HEK293 (cell line): ENCODE results near the gene PRTFDC1.

ENCODE experiments used
- CTCF ChIA-PET: fragments of 350-600 bp; formaldehyde crosslinking; extraction: SDS; loops from one replicate; lab custom pipeline; 2021; ENCODE audit warnings: antibody characterized with exemption; lab: Yijun Ruan, JAX
- POLR2A ChIA-PET: fragments of 300-600 bp; formaldehyde crosslinking; extraction: SDS; loops from one replicate; lab custom pipeline; 2020; ENCODE audit warnings: antibody characterized with exemption, inconsistent platforms; lab: Yijun Ruan, JAX
- H3K27ac ChIP-seq: fragments of 200-500 bp; sonication (Bioruptor generic); 2 replicates; pipeline ENCODE4 v1.5.1; 2014; ENCODE audit warnings: low read depth, low read length, control low read depth, inconsistent platforms; ENCODE audit errors: extremely low read depth
- H3K36me3 ChIP-seq, 2 experiments: fragments of 200-500 bp in 1 of 2; sonication (Bioruptor generic) in 1 of 2; 1 replicate in 1 of 2; 2 replicates in 1 of 2; pipeline ENCODE4 v1.5.1; 2014 to 2017; ENCODE audit warnings: inconsistent platforms in 2 of 2, low read length in 2 of 2; ENCODE audit not compliant: control insufficient read depth in 2 of 2, insufficient read depth in 1 of 2
- H3K4me1 ChIP-seq: fragments of 200-500 bp; sonication (Bioruptor generic); 2 replicates; pipeline ENCODE4 v1.5.1; 2014; ENCODE audit warnings: mild to moderate bottlenecking, low read length, inconsistent platforms; ENCODE audit not compliant: control insufficient read depth, insufficient read depth
- H3K4me3 ChIP-seq: 2 replicates; pipeline ENCODE4 v1.5.1; 2011; ENCODE audit warnings: low read depth, mild to moderate bottlenecking, control low read depth, low read length, moderate library complexity
- H3K9me3 ChIP-seq: fragments of 200-500 bp; sonication (Bioruptor generic); 2 replicates; pipeline ENCODE4 v1.5.1; 2014; ENCODE audit warnings: low read depth, low read length, inconsistent platforms; ENCODE audit not compliant: control insufficient read depth, insufficient read depth
- BCL11A ChIP-seq: fragments of 450-650 bp; formaldehyde crosslinking; IDR thresholded peaks from 2 replicates; pipeline ENCODE4 v1.5.1; 2016; ENCODE audit warnings: low read depth, missing biosample characterization, missing genetic modification characterization
- BCL6B ChIP-seq: fragments of 450-650 bp; formaldehyde crosslinking; IDR thresholded peaks from 2 replicates; pipeline ENCODE4 v1.5.1; 2017; ENCODE audit warnings: missing biosample characterization, missing genetic modification characterization
- HOXD13 ChIP-seq: sonication (generic); formaldehyde crosslinking; IDR thresholded peaks from 2 replicates; pipeline ENCODE4 v1.8.0; 2022; ENCODE audit warnings: missing genetic modification reagents, borderline replicate concordance
- KLF16 ChIP-seq: fragments of 450-650 bp; formaldehyde crosslinking; IDR thresholded peaks from 2 replicates; pipeline ENCODE4 v1.5.1; 2017; ENCODE audit warnings: missing biosample characterization, missing genetic modification characterization
- KLF17 ChIP-seq: fragments of 450-650 bp; formaldehyde crosslinking; IDR thresholded peaks from 2 replicates; pipeline ENCODE4 v1.5.1; 2016; ENCODE audit warnings: missing biosample characterization, missing genetic modification characterization
- MEIS1 ChIP-seq: sonication (generic); formaldehyde crosslinking; IDR thresholded peaks from 2 replicates; pipeline ENCODE4 v1.8.1; 2022; ENCODE audit warnings: missing genetic modification reagents, mild to moderate bottlenecking, borderline replicate concordance
- SP2 ChIP-seq: fragments of 450-650 bp; formaldehyde crosslinking; IDR thresholded peaks from 2 replicates; pipeline ENCODE4 v1.5.1; 2016; ENCODE audit warnings: missing biosample characterization, missing genetic modification characterization
- SP3 ChIP-seq: fragments of 450-650 bp; formaldehyde crosslinking; IDR thresholded peaks from 2 replicates; pipeline ENCODE4 v1.5.1; 2016; ENCODE audit warnings: missing biosample characterization, missing genetic modification characterization
- ZBTB17 ChIP-seq: fragments of 450-650 bp; formaldehyde crosslinking; IDR thresholded peaks from 2 replicates; pipeline ENCODE4 v1.5.1; 2016; ENCODE audit warnings: missing biosample characterization, missing genetic modification characterization
- ZBTB48 ChIP-seq: fragments of 450-650 bp; formaldehyde crosslinking; IDR thresholded peaks from 2 replicates; pipeline ENCODE4 v1.5.1; 2016; ENCODE audit warnings: missing biosample characterization, missing genetic modification characterization
- ZNF114 ChIP-seq: fragments of 450-650 bp; formaldehyde crosslinking; IDR thresholded peaks from 2 replicates; pipeline ENCODE4 v1.5.0; 2017; ENCODE audit warnings: missing biosample characterization, missing genetic modification characterization
- ZNF148 ChIP-seq: fragments of 450-650 bp; formaldehyde crosslinking; IDR thresholded peaks from 2 replicates; pipeline ENCODE4 v1.5.0; 2017; ENCODE audit warnings: missing biosample characterization, missing genetic modification characterization, borderline replicate concordance
- ZNF2 ChIP-seq: fragments of 450-650 bp; formaldehyde crosslinking; IDR thresholded peaks from 2 replicates; pipeline ENCODE4 v1.5.1; 2016; ENCODE audit warnings: missing biosample characterization, missing genetic modification characterization
- ZNF221 ChIP-seq: fragments of 450-650 bp; formaldehyde crosslinking; IDR thresholded peaks from 2 replicates; pipeline ENCODE4 v1.5.1; 2017; ENCODE audit warnings: missing biosample characterization, missing genetic modification characterization, borderline replicate concordance
- ZNF473 ChIP-seq: fragments of 450-650 bp; formaldehyde crosslinking; IDR thresholded peaks from 2 replicates; pipeline ENCODE4 v1.5.1; 2017; ENCODE audit warnings: missing biosample characterization, missing genetic modification characterization
- ZNF513 ChIP-seq: fragments of 450-650 bp; IDR thresholded peaks from 2 replicates; pipeline ENCODE4 v1.5.1; 2018; ENCODE audit warnings: missing biosample characterization, missing genetic modification characterization
- ZNF660 ChIP-seq: fragments of 450-650 bp; IDR thresholded peaks from 2 replicates; pipeline ENCODE4 v1.5.1; 2018; ENCODE audit warnings: missing biosample characterization, mild to moderate bottlenecking, missing genetic modification characterization
- ZNF776 ChIP-seq: fragments of 450-650 bp; formaldehyde crosslinking; IDR thresholded peaks from 2 replicates; pipeline ENCODE4 v1.5.0; 2017; ENCODE audit warnings: missing biosample characterization, missing genetic modification characterization, borderline replicate concordance
- ZNF792 ChIP-seq: fragments of 450-650 bp; formaldehyde crosslinking; IDR thresholded peaks from 2 replicates; pipeline ENCODE4 v1.5.1; 2016; ENCODE audit warnings: missing biosample characterization, missing genetic modification characterization
- TF ChIP-seq, protein P1 (sequence below): fragments of 450-650 bp; formaldehyde crosslinking; IDR thresholded peaks from 2 replicates; pipeline ENCODE4 v1.5.1; 2016; ENCODE audit warnings: missing biosample characterization, missing genetic modification characterization, borderline replicate concordance

Gene PRTFDC1

DNA sequence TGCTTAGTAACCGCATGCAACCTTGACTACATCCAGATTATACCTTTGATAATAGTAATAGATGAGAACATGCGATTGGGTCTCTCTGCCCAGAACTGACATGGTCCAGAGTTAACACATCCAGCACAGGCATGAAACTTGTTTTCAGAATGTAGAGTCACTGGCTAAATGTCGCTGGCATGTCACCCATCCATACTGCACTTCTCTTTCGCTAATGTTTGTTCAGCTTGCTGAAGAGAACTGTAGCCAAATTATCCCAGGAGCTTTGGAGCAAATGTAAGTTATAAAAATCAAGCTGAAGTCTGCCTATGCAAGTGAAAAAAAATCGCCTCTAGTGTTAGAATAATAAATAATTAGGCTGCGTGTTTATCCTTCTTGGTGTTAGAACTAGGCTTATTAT lies 98.2 kb downstream of the PRTFDC1 start (continued):
- TF ChIP-seq ZBTB48 = no peak
- TF ChIP-seq ZBTB17 = no peak
- TF ChIP-seq, all 188 proteins: peak for 0

GRCh38 chr10:24853661-24854060 lies 98.7 kb downstream of the PRTFDC1 start:
- ChIA-PET CTCF (interaction anchor here (1.2 kb wide), 1 partner anchor 12 kb away, joined by 3 read pairs; no protein-coding TSS in a partner anchor), POLR2A (interaction anchor here (0.5 kb wide), 1 partner anchor 135 kb away, joined by 3 read pairs; no protein-coding TSS in a partner anchor)
- TF ChIP-seq ZNF2 (no peak), ZNF148 (no peak), ZNF513 (no peak), ZNF776 (tag by site-specific recombination) (no peak), SP3 (no peak), BCL11A (tag by site-specific recombination) (no peak), ZBTB48 (no peak), HOXD13 (no peak), MEIS1 (CRISPR knock-in tag) (no peak), KLF16 (tag by site-specific recombination) (no peak), ZNF473 (tag by site-specific recombination) (no peak), BCL6B (tag by site-specific recombination) (no peak), ZNF660 (tag by site-specific recombination) (no peak), ZNF114 (tag by site-specific recombination) (no peak), KLF17 (tag by site-specific recombination) (no peak), ZNF792 (tag by site-specific recombination) (no peak), ZNF221 (tag by site-specific recombination) (no peak), SP2 (tag by site-specific recombination) (no peak)
- TF ChIP-seq, protein P1, sequence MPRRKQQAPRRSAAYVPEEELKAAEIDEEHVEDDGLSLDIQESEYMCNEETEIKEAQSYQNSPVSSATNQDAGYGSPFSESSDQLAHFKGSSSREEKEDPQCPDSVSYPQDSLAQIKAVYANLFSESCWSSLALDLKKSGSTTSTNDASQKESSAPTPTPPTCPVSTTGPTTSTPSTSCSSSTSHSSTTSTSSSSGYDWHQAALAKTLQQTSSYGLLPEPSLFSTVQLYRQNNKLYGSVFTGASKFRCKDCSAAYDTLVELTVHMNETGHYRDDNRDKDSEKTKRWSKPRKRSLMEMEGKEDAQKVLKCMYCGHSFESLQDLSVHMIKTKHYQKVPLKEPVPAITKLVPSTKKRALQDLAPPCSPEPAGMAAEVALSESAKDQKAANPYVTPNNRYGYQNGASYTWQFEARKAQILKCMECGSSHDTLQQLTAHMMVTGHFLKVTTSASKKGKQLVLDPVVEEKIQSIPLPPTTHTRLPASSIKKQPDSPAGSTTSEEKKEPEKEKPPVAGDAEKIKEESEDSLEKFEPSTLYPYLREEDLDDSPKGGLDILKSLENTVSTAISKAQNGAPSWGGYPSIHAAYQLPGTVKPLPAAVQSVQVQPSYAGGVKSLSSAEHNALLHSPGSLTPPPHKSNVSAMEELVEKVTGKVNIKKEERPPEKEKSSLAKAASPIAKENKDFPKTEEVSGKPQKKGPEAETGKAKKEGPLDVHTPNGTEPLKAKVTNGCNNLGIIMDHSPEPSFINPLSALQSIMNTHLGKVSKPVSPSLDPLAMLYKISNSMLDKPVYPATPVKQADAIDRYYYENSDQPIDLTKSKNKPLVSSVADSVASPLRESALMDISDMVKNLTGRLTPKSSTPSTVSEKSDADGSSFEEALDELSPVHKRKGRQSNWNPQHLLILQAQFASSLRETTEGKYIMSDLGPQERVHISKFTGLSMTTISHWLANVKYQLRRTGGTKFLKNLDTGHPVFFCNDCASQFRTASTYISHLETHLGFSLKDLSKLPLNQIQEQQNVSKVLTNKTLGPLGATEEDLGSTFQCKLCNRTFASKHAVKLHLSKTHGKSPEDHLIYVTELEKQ (tag by site-specific recombination) = no peak
- H3K27ac ChIP-seq = no peak overlapping the region
- no peak overlapping the region for H3K4me3 ChIP-seq
- H3K36me3 ChIP-seq = no peaks in the 10 kb centered on the region
- H3K9me3 ChIP-seq = no peaks in the 10 kb centered on the region
- peaks cover 6% of the 10 kb centered on the region for H3K4me1 ChIP-seq
